Kidney (tissue), 14 donors: ENCODE data around the gene INSIG2. TPM values are rescaled to one million over a fixed set of nuclear protein-coding genes. Genes with fewer than 3 reads are reported as not detected.

Source experiments
- DNase-seq, 5 donors: peaks; one replicate each; pipeline ENCODE4 v3.0.0-alpha.2; 2013 to 2020
- FAIRE-seq: peaks from 2 replicates; lab custom pipeline; 2012; peaks lifted over from hg19 to GRCh38; lab: Jason Lieb, UNC
- H3K27ac ChIP-seq, 2 donors: one replicate each; pipeline ENCODE4 v1.7.0; 2013; ENCODE audit warnings: low read depth in 2 of 2, low read length in 2 of 2, inconsistent platforms in 1 of 2
- H3K27me3 ChIP-seq: one replicate; pipeline ENCODE4 v1.7.1; 2013; ENCODE audit warnings: low read length, inconsistent platforms; ENCODE audit not compliant: control insufficient read depth, insufficient read depth
- H3K36me3 ChIP-seq, 3 donors: one replicate each; pipeline versions ENCODE4 v1.7.0 to v1.7.1; 2013; ENCODE audit warnings: low read length in 3 of 3, control low read depth in 1 of 3, inconsistent platforms in 1 of 3; ENCODE audit not compliant: insufficient read depth in 3 of 3, control insufficient read depth in 2 of 3
- H3K4me1 ChIP-seq, 3 donors: one replicate each; pipeline versions ENCODE4 v1.7.0 to v1.7.1; 2013; ENCODE audit warnings: low read length in 3 of 3, inconsistent platforms in 1 of 3, low read depth in 1 of 3; ENCODE audit not compliant: control insufficient read depth in 2 of 3, insufficient read depth in 2 of 3
- H3K4me3 ChIP-seq, 3 donors: one replicate each; pipeline versions ENCODE4 v1.7.0 to v1.8.1; 2013; ENCODE audit warnings: low read length in 3 of 3, control low read depth in 1 of 3, inconsistent platforms in 1 of 3
- H3K9ac ChIP-seq, 3 donors: one replicate each; pipeline versions ENCODE4 v1.7.0 to v1.7.1; 2013; ENCODE audit warnings: low read length in 3 of 3, control low read depth in 1 of 3, inconsistent platforms in 1 of 3
- H3K9me3 ChIP-seq, 3 donors: one replicate each; pipeline versions ENCODE4 v1.7.0 to v1.7.1; 2013; ENCODE audit warnings: low read length in 3 of 3, control low read depth in 1 of 3, inconsistent platforms in 1 of 3; ENCODE audit not compliant: control insufficient read depth in 2 of 3, insufficient read depth in 1 of 3
- intact Hi-C: fragments of 100-400 bp; cut with DNase I; formaldehyde crosslinking; loops from one replicate; pipeline ENCODE4 v1.11.1; 2022
- polyA plus RNA-seq: library from polyadenylated mRNA; stranded (reverse); fragments of 350-450 nt; fragmentation: Illumina TruSeq; extraction: RNeasy Lipid Tissue Mini Kit (QIAGEN cat#74804); gene quantifications from one replicate; pipeline ENCODE4 v1.2.3, GENCODE V29; 2014; ENCODE audit warnings: low read depth, low replicate concordance; ENCODE audit not compliant: insufficient read depth
- total RNA-seq: library from RNA; stranded (reverse); fragmentation: NEBNext Ultra II Directional; extraction: Animal tissue kit (Norgen Biotek cat#: 25700); gene quantifications from one replicate; pipeline ENCODE4 v1.2.1, GENCODE V29; 2021
- TF ChIP-seq, protein P1 (sequence below): IDR thresholded peaks from 3 replicates; pipeline ENCODE4 v1.5.1; 2012; ENCODE audit warnings: mild to moderate bottlenecking, moderate library complexity, borderline replicate concordance; ENCODE audit not compliant: insufficient read depth; ENCODE audit errors: extremely low read depth
- donor health status: control.
- donor health status: control.
- donor health status: control.
- donor health status: control.
- donor health status: control.
- donor health status: DM: yes; HTN: yes; CAD: no.
- donor health status: Normal renal cell carcinoma (clear cell type).

INSIG2 gene
- total and polyA plus RNA-seq, 2 donors from 2014 or later, result 18.4 to 29.0 TPM

GRCh38 chr2:118065015-118065706 lies 23.1 kb upstream of the INSIG2 start:
- FAIRE-seq (no peak), DNase-seq (no peak)
- Histone ChIP-seq H3K4me1 (no peaks in the 10 kb centered on the region), H3K4me3 (no peak overlapping the region), H3K27ac (no peak overlapping the region), H3K36me3 (no peaks in the 10 kb centered on the region), H3K9ac (no peak overlapping the region), H3K27me3 (no peaks in the 10 kb centered on the region), H3K9me3 (no peaks in the 10 kb centered on the region)
- TF ChIP-seq, protein P1, sequence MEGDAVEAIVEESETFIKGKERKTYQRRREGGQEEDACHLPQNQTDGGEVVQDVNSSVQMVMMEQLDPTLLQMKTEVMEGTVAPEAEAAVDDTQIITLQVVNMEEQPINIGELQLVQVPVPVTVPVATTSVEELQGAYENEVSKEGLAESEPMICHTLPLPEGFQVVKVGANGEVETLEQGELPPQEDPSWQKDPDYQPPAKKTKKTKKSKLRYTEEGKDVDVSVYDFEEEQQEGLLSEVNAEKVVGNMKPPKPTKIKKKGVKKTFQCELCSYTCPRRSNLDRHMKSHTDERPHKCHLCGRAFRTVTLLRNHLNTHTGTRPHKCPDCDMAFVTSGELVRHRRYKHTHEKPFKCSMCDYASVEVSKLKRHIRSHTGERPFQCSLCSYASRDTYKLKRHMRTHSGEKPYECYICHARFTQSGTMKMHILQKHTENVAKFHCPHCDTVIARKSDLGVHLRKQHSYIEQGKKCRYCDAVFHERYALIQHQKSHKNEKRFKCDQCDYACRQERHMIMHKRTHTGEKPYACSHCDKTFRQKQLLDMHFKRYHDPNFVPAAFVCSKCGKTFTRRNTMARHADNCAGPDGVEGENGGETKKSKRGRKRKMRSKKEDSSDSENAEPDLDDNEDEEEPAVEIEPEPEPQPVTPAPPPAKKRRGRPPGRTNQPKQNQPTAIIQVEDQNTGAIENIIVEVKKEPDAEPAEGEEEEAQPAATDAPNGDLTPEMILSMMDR, result no peak
- intact Hi-C loops, result no loop called here

- DNase-seq, result no peak
- intact Hi-C loops, result no loop called here
Observed at GRCh38 chr2:118065921-118066511, 22.3 kb upstream of the INSIG2 start.

DNA sequence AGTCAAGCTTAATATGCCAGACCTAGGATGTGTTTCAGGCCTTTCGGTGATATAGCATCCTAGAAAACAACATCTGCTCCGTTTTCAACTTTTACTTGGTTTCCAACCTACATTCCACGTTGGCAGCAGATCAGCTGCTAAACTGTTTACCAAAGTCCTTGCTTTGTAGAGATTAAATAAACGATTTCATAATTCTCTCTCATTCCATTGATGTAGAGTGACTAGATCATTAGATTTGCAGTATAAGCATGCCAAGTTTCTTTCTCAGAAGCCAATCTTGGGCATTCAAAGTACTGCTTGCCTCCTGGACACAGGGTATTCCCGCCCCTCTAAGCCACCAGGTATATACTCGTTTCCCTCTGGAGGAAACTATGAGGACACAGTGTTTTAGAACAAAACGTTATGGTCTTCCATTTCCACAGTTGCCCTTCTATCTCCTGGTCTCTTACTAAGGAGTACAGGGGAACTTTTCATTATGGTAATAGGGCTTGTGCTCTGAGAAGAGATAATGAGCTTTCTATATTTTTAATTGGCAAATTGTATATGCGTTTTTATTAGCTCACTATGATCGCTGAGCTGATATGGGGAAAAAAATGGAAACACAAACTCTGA lies 10.5 kb upstream of the INSIG2 start:
- DNase-seq (no peak), FAIRE-seq (no peak)
- TF ChIP-seq, protein P1, result no peak
- Histone ChIP-seq H3K27me3 (no peaks in the 10 kb centered on the region), H3K9ac (no peak overlapping the region), H3K4me1 (no peaks in the 10 kb centered on the region), H3K36me3 (no peaks in the 10 kb centered on the region), H3K27ac (no peak overlapping the region), H3K9me3 (no peaks in the 10 kb centered on the region), H3K4me3 (no peak overlapping the region)
- intact Hi-C loops, result no loop called here

More at GRCh38 chr2:118065921-118066511, 22.3 kb upstream of the INSIG2 start:
- Histone ChIP-seq H3K4me1 (no peaks in the 10 kb centered on the region), H3K9ac (no peak overlapping the region), H3K9me3 (no peaks in the 10 kb centered on the region), H3K36me3 (no peaks in the 10 kb centered on the region), H3K27me3 (no peaks in the 10 kb centered on the region), H3K27ac (no peak overlapping the region), H3K4me3 (no peak overlapping the region)
- TF ChIP-seq, protein P1, result no peak
- no peak for FAIRE-seq
